SKM-1 treated with dmso at 0.1 percent for 144 hours (cell line): ENCODE measurements around the gene NQO1.

ENCODE experiments used
- DNase-seq: peaks from one replicate; lab custom pipeline; 2025; ENCODE audit not compliant: unreplicated experiment; lab: John Stamatoyannopoulos, UW

Gene NQO1

GRCh38 chr16:69707920-69708683, 18.3 kb downstream of the NQO1 start:
- no peak for DNase-seq

DNA sequence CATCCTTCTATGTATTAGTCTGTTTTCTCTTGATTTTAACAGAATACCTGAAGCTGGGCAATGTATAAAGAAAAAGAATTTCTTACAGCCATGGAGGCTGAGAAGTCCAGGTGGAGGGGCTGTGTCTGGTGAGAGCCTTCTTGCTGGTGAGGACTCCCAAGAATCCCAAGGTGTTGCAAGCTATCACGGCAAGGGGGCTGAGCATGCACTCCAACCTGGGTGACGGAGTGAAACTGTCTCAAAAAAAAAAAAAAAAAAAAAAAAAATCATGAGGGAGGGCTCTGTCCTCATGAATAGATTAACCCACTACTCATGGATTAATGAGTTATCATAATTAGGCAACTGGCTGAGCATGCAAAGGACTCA, 19.4 kb downstream of the NQO1 start:
- DNase-seq = no peak

- DNase-seq = no peak
Measured at GRCh38 chr16:69706256-69706974, 19.9 kb downstream of the NQO1 start.

- no peak for DNase-seq
Measured at GRCh38 chr16:69703638-69704037, 22.7 kb downstream of the NQO1 start.

- no peak for DNase-seq
Measured at GRCh38 chr16:69701866-69702265, 24.5 kb downstream of the NQO1 start.

GRCh38 chr16:69701452-69701851, 24.9 kb downstream of the NQO1 start:
- DNase-seq = no peak

DNA sequence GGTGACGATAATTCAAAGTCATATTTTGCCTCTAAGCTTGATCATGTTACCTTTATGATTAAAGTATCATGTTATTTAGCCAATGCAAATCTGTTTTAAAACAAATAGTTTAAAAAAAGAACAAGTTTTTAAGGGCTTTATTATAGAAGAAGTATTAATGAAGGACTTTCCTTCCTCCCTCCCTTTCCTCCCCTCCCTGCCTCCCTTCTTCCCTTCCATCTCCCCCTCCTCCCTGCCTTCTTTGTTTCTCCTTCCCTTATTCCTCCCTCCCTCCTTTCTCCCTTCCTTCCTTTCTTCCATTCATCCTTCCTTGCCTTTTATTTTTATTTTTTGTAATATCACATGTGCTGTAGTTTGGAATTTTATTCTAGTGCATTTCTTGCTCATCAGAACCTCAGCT, 26.4 kb downstream of the NQO1 start:
- DNase-seq = no peak

GRCh38 chr16:69698404-69698803, 28.0 kb downstream of the NQO1 start:
- no peak for DNase-seq

DNA sequence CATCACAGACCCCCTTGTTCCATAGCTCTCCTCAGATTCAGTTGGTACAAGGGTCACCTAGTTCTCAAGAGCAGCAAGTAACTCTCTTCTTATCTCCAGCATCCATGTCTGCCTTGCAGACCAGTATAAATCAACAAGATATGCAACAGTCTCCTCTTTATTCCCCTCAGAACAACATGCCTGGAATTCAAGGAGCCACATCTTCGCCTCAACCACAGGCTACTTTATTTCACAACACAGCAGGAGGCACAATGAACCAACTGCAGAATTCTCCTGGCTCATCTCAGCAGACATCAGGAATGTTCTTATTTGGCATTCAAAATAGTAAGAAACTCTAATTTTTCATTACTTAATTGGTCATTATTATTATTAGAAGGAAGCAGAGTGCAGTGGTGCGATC, 32.4 kb downstream of the NQO1 start:
- DNase-seq = no peak

GRCh38 chr16:69691980-69692911, 34.1 kb downstream of the NQO1 start:
- DNase-seq = no peak

DNA sequence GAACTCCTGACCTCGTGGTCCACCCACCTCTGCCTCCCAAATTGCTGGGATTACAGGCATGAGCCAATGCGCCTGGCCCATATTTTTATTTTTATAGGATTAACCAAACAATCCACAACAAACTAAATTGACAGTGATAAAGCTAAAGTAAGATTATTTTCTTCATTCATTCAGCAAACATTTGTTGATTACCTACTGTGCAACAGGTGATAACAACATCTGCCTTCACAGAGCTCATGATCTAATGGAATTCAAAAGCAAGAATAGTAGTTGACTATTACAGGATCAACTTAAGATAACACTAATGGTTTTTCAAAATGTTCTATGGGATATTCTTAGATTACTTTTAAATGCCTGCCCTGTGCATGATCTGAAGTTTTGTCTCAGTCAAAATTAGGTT, 37.8 kb downstream of the NQO1 start:
- no peak for DNase-seq

GRCh38 chr16:69680358-69680757, 46.0 kb downstream of the NQO1 start:
- no peak for DNase-seq

DNA sequence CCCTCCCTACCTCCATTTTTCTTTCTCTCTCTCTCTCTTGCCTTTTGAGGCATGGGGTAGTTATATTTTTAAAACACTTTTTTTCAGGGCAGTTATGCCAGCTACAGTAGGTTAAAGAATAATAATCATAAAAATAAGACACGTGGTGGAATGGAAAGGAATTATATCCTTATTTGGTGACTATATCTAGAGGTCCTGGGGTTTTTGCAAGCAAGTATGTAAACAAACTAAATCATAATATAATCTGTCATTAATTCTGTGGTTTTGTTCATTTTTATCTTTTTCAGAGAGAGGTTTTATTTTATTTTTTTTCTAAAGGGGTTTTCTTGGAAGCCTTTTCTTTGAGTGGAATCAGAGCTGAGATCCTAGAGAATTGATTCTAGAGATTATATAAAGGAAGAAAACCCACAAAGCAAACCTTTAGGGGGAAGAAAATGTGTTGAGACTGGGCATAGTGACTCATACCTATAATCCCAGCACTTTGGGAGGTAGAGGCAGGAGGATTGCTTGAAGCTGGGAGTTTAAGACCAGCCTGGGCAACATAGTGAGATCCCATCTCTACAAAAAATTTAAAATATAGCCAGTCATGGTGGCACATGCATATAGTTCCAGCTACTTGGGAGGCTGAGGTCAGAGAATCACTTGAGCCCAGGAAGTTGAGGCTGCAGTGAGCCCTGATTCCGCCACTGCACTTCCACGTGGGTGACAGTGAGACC, 53.2 kb downstream of the NQO1 start:
- DNase-seq = no peak

DNA sequence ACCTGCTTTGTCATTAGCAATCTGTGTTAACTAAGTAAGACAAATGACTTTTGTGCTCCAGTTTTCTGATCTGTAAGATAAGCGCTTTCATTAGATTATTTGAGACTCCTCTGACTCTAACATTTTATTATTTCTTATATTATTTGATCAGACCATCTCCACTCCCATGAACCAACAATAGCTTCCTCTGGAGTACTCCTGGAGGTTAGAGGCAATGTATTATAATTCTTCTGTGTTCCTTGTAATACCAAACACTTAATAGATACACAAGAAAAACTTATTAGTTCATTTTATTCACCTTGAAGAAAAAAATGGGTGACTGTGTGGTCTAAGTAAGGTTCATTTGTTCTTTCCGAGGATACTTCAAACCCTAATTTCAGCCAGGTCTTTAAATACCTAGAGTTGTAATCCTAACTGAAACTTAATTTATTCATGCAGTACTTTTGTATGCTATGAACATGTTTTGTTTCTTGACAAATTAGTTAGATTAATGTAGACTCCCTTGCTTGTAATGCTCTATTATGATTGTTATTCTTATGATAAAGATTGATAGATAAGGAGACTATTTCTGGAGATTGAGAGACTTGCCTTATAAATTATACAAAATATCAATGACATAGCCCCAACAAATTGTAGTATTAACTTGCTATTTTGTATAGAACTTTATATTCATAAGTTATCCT, 53.9 kb downstream of the NQO1 start:
- no peak for DNase-seq

DNA sequence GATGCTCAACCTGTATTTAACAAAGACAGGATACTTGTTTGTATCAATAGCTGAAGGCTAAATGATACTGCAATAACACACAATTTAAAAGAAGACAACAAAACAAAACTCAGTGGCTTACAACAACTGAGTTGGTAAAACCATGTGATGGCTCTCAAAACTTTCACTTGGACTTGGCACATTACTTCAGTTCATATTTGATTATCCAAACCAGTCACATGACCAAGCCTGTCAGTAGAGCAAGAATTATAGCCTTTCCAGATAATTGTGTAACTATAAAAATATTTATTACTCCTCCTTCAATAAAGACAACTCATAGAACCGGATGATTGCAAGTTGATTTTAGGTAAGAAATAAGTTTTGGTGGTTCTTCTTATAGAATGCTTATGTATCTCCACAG, 56.8 kb downstream of the NQO1 start:
- no peak for DNase-seq

- no peak for DNase-seq
Measured at GRCh38 chr16:69663846-69664245, 62.5 kb downstream of the NQO1 start.

DNA sequence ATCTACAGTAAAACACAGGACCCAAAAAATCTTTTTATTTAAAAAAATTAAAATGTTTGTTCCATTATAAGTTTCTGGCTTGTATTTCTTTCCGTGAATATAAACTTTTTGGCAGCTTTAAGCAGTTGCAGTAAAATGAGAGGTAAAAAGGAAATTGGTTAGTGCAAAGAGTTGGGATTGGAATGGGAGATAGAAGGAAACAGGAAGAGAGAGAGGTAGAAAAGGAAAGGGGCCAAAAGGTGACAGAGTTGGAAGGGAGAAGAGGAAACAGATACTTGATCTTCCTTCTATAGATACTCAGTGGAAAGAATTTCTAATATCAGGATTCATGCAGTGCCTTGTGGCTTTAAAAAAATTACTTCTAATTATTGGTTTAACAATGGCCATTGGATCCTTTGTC, 63.5 kb downstream of the NQO1 start:
- no peak for DNase-seq

DNA sequence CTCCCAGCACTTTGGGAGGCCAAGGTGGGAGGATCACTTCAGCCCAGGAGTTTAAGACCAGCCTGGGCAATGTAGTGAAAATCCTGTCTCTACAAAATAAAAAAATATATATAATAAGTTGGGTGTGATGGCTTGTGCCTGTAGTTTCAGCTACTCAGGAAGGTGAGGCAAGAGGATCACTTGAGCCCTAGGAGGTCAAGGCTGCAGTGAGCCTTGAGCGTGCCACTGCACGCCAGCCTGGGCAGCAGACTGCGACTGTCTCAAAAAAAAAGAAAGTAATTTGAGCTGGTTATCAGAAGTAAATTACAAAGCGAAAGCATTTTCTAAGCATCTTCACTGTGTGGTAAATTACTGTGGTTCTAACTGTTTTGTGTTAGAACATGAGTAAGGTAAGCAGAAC, 66.2 kb downstream of the NQO1 start:
- DNase-seq = no peak
